H1 (cell line): ENCODE data around the gene GNRHR. TPM values are rescaled to one million over a fixed set of nuclear protein-coding genes. Genes with fewer than 3 reads are reported as not detected.
A peak's percentile ranks its signal among the peaks of the same experiment; 100 is the strongest.

ENCODE experiments used
- CTCF ChIA-PET: fragments of 300-600 bp; sonication (Branson Sonifier 250); formaldehyde crosslinking; loops from one replicate; lab custom pipeline; 2021; ENCODE audit not compliant: partially characterized antibody; lab: Charles Lee
- POLR2A ChIA-PET: fragments of 300-600 bp; sonication (Branson Sonifier 250); formaldehyde crosslinking; loops from one replicate; lab custom pipeline; 2021; ENCODE audit warnings: inconsistent platforms; ENCODE audit not compliant: partially characterized antibody; lab: Charles Lee
- DNase-seq, 2 experiments: peaks; one replicate each; pipeline versions ENCODE4 v3.0.0 to v3.0.0-alpha.2; 2010 to 2022; ENCODE audit warnings: low spot score in 2 of 2, low read depth in 1 of 2, mixed read lengths in 1 of 2
- FAIRE-seq: peaks from 2 replicates; lab custom pipeline; 2011; peaks lifted over from hg19 to GRCh38; lab: Jason Lieb, UNC
- H2AFZ ChIP-seq: 2 replicates; pipeline ENCODE4 v1.8.1; 2012; ENCODE audit warnings: low read length, inconsistent platforms
- H2AK5ac ChIP-seq: 2 replicates; pipeline ENCODE4 v1.6.1; 2013; ENCODE audit warnings: low read depth, low read length
- H2BK120ac ChIP-seq: replicated peaks from 2 replicates; pipeline ENCODE3; 2013; ENCODE audit warnings: low read depth, low read length, inconsistent platforms
- H2BK12ac ChIP-seq: 2 replicates; pipeline ENCODE4 v1.6.1; 2013; ENCODE audit warnings: low read depth, low read length
- H2BK15ac ChIP-seq: 2 replicates; pipeline ENCODE4 v1.6.1; 2013; ENCODE audit warnings: low read length
- H2BK20ac ChIP-seq: 2 replicates; pipeline ENCODE4 v1.6.1; 2013; ENCODE audit warnings: low read length
- H2BK5ac ChIP-seq: 2 replicates; pipeline ENCODE4 v1.6.1; 2013; ENCODE audit warnings: low read depth, low read length
- H3K14ac ChIP-seq: 2 replicates; pipeline ENCODE4 v1.6.1; 2013; ENCODE audit warnings: inconsistent platforms; ENCODE audit not compliant: insufficient read length
- H3K18ac ChIP-seq: 2 replicates; pipeline ENCODE4 v1.6.1; 2013; ENCODE audit warnings: low read length; ENCODE audit errors: extremely low read depth
- H3K23ac ChIP-seq: 2 replicates; pipeline ENCODE4 v1.6.1; 2013; ENCODE audit warnings: inconsistent platforms; ENCODE audit not compliant: insufficient read length
- H3K23me2 ChIP-seq: 2 replicates; pipeline ENCODE4 v1.6.1; 2013; ENCODE audit warnings: low read depth, low read length
- H3K27ac ChIP-seq: 2 replicates; pipeline ENCODE4 v1.6.1; 2011; ENCODE audit warnings: low read depth, low read length, inconsistent platforms
- H3K27me3 ChIP-seq, 4 experiments: replicated peaks in 1 of 4; 1 replicate in 1 of 4; 2 replicates in 3 of 4; pipeline versions ENCODE4 v1.6.1 to v1.8.1; 2011 to 2013; ENCODE audit warnings: low read length in 3 of 4, mild to moderate bottlenecking in 3 of 4, inconsistent platforms in 2 of 4, mixed read lengths in 2 of 4, moderate library complexity in 1 of 4; ENCODE audit not compliant: control insufficient read depth in 3 of 4, insufficient read depth in 3 of 4; ENCODE audit errors: extremely low read depth in 1 of 4
- H3K36me3 ChIP-seq, 4 experiments: 2 replicates each; pipeline versions ENCODE4 v1.6.1 to v1.8.1; 2011 to 2013; ENCODE audit warnings: mild to moderate bottlenecking in 4 of 4, low read length in 3 of 4, moderate library complexity in 2 of 4, control low read depth in 1 of 4, inconsistent platforms in 1 of 4; ENCODE audit not compliant: insufficient read depth in 4 of 4, control insufficient read depth in 2 of 4
- H3K4ac ChIP-seq: replicated peaks from 2 replicates; pipeline ENCODE3; 2013; ENCODE audit warnings: low read length, low read depth, mixed read lengths, inconsistent platforms; ENCODE audit not compliant: insufficient read length
- H3K4me1 ChIP-seq, 4 experiments: replicated peaks in 1 of 4; 1 replicate in 1 of 4; 2 replicates in 3 of 4; pipeline versions ENCODE4 v1.6.1 to v1.8.1; 2011 to 2013; ENCODE audit warnings: low read length in 3 of 4, inconsistent platforms in 2 of 4, mixed read lengths in 1 of 4; ENCODE audit not compliant: insufficient read depth in 4 of 4, control insufficient read depth in 3 of 4
- H3K4me2 ChIP-seq, 2 experiments: 2 replicates each; pipeline versions ENCODE4 v1.6.1 to v1.8.1; 2011 to 2013; ENCODE audit warnings: low read depth in 2 of 2, low read length in 2 of 2, control low read depth in 1 of 2, inconsistent platforms in 1 of 2, mild to moderate bottlenecking in 1 of 2; ENCODE audit not compliant: insufficient read depth in 1 of 2
- H3K4me3 ChIP-seq, 4 experiments: fragments of 200-600, 300-600 bp in 1 of 4; sonication (generic), shearing (Covaris generic), sonication (Bioruptor Twin) in 1 of 4; 2 replicates each; pipeline versions ENCODE4 v1.5.1 to v1.8.1; 2011 to 2016; ENCODE audit warnings: low read length in 4 of 4, low read depth in 3 of 4, control low read depth in 2 of 4, inconsistent platforms in 2 of 4, mild to moderate bottlenecking in 2 of 4, mixed read lengths in 1 of 4, moderate library complexity in 1 of 4; ENCODE audit not compliant: insufficient read depth in 2 of 4; ENCODE audit errors: extremely low read depth in 1 of 4
- H3K56ac ChIP-seq: replicated peaks from 2 replicates; pipeline ENCODE3; 2013; ENCODE audit warnings: low read depth, mild to moderate bottlenecking, mixed read lengths, low read length, inconsistent platforms; ENCODE audit not compliant: insufficient read length
- H3K79me1 ChIP-seq: 2 replicates; pipeline ENCODE4 v1.6.1; 2013; ENCODE audit warnings: low read depth, low read length, control low read depth
- H3K79me2 ChIP-seq, 2 experiments: 2 replicates each; pipeline versions ENCODE4 v1.6.1 to v1.8.1; 2012 to 2013; ENCODE audit warnings: low read length in 2 of 2, mild to moderate bottlenecking in 2 of 2, inconsistent platforms in 1 of 2; ENCODE audit not compliant: insufficient read depth in 2 of 2, control insufficient read depth in 1 of 2
- H3K9ac ChIP-seq, 4 experiments: replicated peaks in 1 of 4; 1 replicate in 1 of 4; 2 replicates in 3 of 4; pipeline versions ENCODE4 v1.6.1 to v1.8.1; 2011 to 2013; ENCODE audit warnings: low read depth in 3 of 4, low read length in 3 of 4, control low read depth in 2 of 4, mild to moderate bottlenecking in 2 of 4, moderate library complexity in 2 of 4, inconsistent platforms in 1 of 4; ENCODE audit errors: extremely low read depth in 1 of 4
- H3K9me3 ChIP-seq, 2 experiments: 2 replicates each; pipeline versions ENCODE4 v1.6.1 to v1.8.1; 2012 to 2013; ENCODE audit warnings: mild to moderate bottlenecking in 2 of 2, moderate library complexity in 2 of 2, control low read depth in 1 of 2, inconsistent platforms in 1 of 2, low read depth in 1 of 2, low read length in 1 of 2, mixed read lengths in 1 of 2; ENCODE audit not compliant: insufficient read depth in 2 of 2
- H4K20me1 ChIP-seq, 2 experiments: replicated peaks in 1 of 2; 2 replicates each; pipeline versions ENCODE3 to v1.8.1; 2011 to 2013; ENCODE audit warnings: inconsistent platforms in 2 of 2, low read length in 2 of 2, mild to moderate bottlenecking in 1 of 2; ENCODE audit not compliant: insufficient read depth in 2 of 2, control insufficient read depth in 1 of 2
- H4K5ac ChIP-seq: 2 replicates; pipeline ENCODE4 v1.6.1; 2013; ENCODE audit warnings: low read length, low read depth, mixed read lengths, inconsistent platforms; ENCODE audit not compliant: insufficient read length
- H4K8ac ChIP-seq: 2 replicates; pipeline ENCODE4 v1.8.0; 2013; ENCODE audit warnings: mild to moderate bottlenecking, moderate library complexity, low read length, inconsistent platforms; ENCODE audit not compliant: insufficient read depth; ENCODE audit errors: extremely low read depth
- H4K91ac ChIP-seq: replicated peaks from 2 replicates; pipeline ENCODE3; 2013; ENCODE audit warnings: low read length, mixed read lengths, inconsistent platforms; ENCODE audit not compliant: insufficient read length
- EP300 ChIP-seq, 2 experiments: IDR thresholded peaks; 1 replicate in 1 of 2; 2 replicates in 1 of 2; pipeline ENCODE4 v1.6.1; 2011 to 2012; ENCODE audit warnings: low read depth in 2 of 2, low read length in 2 of 2, mild to moderate bottlenecking in 2 of 2, borderline replicate concordance in 1 of 2, inconsistent platforms in 1 of 2, moderate library complexity in 1 of 2
- KDM4A ChIP-seq: IDR thresholded peaks from one replicate; pipeline ENCODE4 v1.7.1; 2012; ENCODE audit warnings: low read depth, mild to moderate bottlenecking, moderate library complexity, low read length, inconsistent platforms; ENCODE audit not compliant: severe bottlenecking
- MAFK ChIP-seq: IDR thresholded peaks from 2 replicates; pipeline ENCODE4 v1.6.1; 2012; ENCODE audit warnings: low read depth, mild to moderate bottlenecking, improper control_type of control experiment, low read length
- POLR2AphosphoS5 ChIP-seq: IDR thresholded peaks from 2 replicates; pipeline ENCODE4 v1.6.1; 2011; ENCODE audit warnings: low read depth, low read length
- RBBP5 ChIP-seq: IDR thresholded peaks from 2 replicates; pipeline ENCODE4 v1.7.1; 2012; ENCODE audit warnings: low read depth, mild to moderate bottlenecking, inconsistent platforms, low read length, moderate library complexity, borderline replicate concordance
- SAP30 ChIP-seq: fragments of 300-600 bp; sonication (generic); IDR thresholded peaks from 2 replicates; pipeline ENCODE4 v1.7.1; 2012; ENCODE audit warnings: low read length, moderate library complexity, mild to moderate bottlenecking, inconsistent platforms; ENCODE audit not compliant: insufficient read depth, insufficient replicate concordance
- SIRT6 ChIP-seq: IDR thresholded peaks from one replicate; pipeline ENCODE4 v1.7.1; 2012; ENCODE audit warnings: low read length, inconsistent platforms
- SIX5 ChIP-seq: IDR thresholded peaks from 2 replicates; pipeline ENCODE4 v1.6.1; 2011; ENCODE audit warnings: mild to moderate bottlenecking, low read depth, low read length
- TAF7 ChIP-seq: optimal IDR thresholded peaks from 2 replicates; pipeline ENCODE3; 2011; ENCODE audit warnings: low read depth, mild to moderate bottlenecking, inconsistent platforms, low read length, moderate library complexity, borderline replicate concordance
- TCF12 ChIP-seq: IDR thresholded peaks from 2 replicates; pipeline ENCODE4 v1.6.1; 2011; ENCODE audit warnings: low read depth, mild to moderate bottlenecking, low read length
- YY1 ChIP-seq: IDR thresholded peaks from 2 replicates; pipeline ENCODE4 v1.6.1; 2011; ENCODE audit warnings: low read depth, mild to moderate bottlenecking, low read length
- WGBS, 2 experiments: shearing (Covaris generic) in 1 of 2; methylation state at CpG; one replicate each; pipeline versions ENCODE4 v1.1.6 to v1.1.7; 2013 to 2015; ENCODE audit warnings: low lambda C conversion rate in 2 of 2, mixed read lengths in 2 of 2, inconsistent platforms in 1 of 2, low coverage in 1 of 2, missing lambda C conversion rate in 1 of 2; ENCODE audit not compliant: insufficient replicate concordance in 2 of 2, insufficient coverage in 1 of 2, insufficient read length in 1 of 2; ENCODE audit errors: extremely low coverage in 1 of 2, missing lambda C conversion rate in 1 of 2; 5-methylcytosine and 5-hydroxymethylcytosine counted together
- polyA plus RNA-seq, 7 experiments: library from polyadenylated mRNA; depleted of rRNA in 3 of 7; stranded (reverse) in 5 of 7; unstranded in 2 of 7; fragments of >200 nt in 5 of 7; fragments of 200-250 nt in 2 of 7; gene quantifications; 1 replicate in 5 of 7; 2 replicates in 1 of 7; 4 replicates in 1 of 7; pipeline versions ENCODE4 v1.2.1 to v1.2.3, GENCODE V29; 2011 to 2013; ENCODE audit warnings: missing spikeins in 2 of 7, mixed read lengths in 2 of 7
- total RNA-seq: library from RNA; stranded (reverse); fragmentation: NEBNext Ultra II Directional; extraction: Animal tissue kit (Norgen Biotek cat#: 25700); gene quantifications from 2 replicates; pipeline ENCODE4 v1.2.1, GENCODE V29; 2021

Gene GNRHR
- total and polyA plus RNA-seq, 2 of the 8 experiments (the other 6 are each of a cell fraction or from before 2014, with no cell fraction given), result not detected

GRCh38 chr4:67723341-67723740 lies 30.8 kb downstream of the GNRHR start:
- WGBS, 2 experiments, result 94% methylated on average over 5 of the region's 5 CpGs; no CpG with 5 or more reads in 1 of the 2 experiments
- CTCF ChIA-PET, result interaction anchor here (0.6 to 5.5 kb wide), 21 partner anchors 9 to 450 kb away, joined by 3 to 49 read pairs (median 3); partner anchors contain the start of gene GNRHR

More at GRCh38 chr4:67723341-67723740, 30.8 kb downstream of the GNRHR start:
- no peaks in the 10 kb centered on the region for H4K20me1 ChIP-seq
- POLR2A ChIA-PET, result interaction anchor here (1.2 kb wide), 1 partner anchor 23 kb away, joined by 4 read pairs; the partner anchor contains the start of gene UBA6
- FAIRE-seq, result no peak
- no peaks in the 10 kb centered on the region for H3K27me3 ChIP-seq
- H3K56ac ChIP-seq, result no peak overlapping the region
- no peaks in the 10 kb centered on the region for H3K79me1 ChIP-seq
- H2BK5ac ChIP-seq, result no peak overlapping the region
- no peak overlapping the region for H4K8ac ChIP-seq
- H4K91ac ChIP-seq, result no peak overlapping the region
- H4K5ac ChIP-seq, result no peak overlapping the region
- no peak overlapping the region for H3K14ac ChIP-seq
- no peak overlapping the region for H3K4me2 ChIP-seq
- H2BK20ac ChIP-seq, result no peak overlapping the region
- H2BK120ac ChIP-seq, result no peak overlapping the region
- H3K23ac ChIP-seq, result no peak overlapping the region
- no peaks in the 10 kb centered on the region for H3K23me2 ChIP-seq
- 0 out of 2 replicates have a peak overlapping the region, but pooled peaks have one; percentile 39 for H3K18ac ChIP-seq
- DNase-seq, result no peak
- 0 out of 2 replicates have a peak overlapping the region, but pooled peaks have one; percentile 34 for H2AK5ac ChIP-seq
- H3K4me1 ChIP-seq, result peaks cover 0 to 10% (median 3%) of the 10 kb centered on the region in 4 experiments; a peak in 3 of 7 replicates
- H2BK12ac ChIP-seq, result no peak overlapping the region; the same call in 1 of the 2 replicates
- no peak overlapping the region for H2BK15ac ChIP-seq
- H3K9ac ChIP-seq, result no peak overlapping the region
- H3K79me2 ChIP-seq, result no peaks in the 10 kb centered on the region
- H3K36me3 ChIP-seq, result no peaks in the 10 kb centered on the region; a peak in 1 of 8 replicates
- H3K4ac ChIP-seq, result no peak overlapping the region
- H2AFZ ChIP-seq, result no peak overlapping the region
- TF ChIP-seq RBBP5 (no peak), MAFK (no peak), POLR2AphosphoS5 (no peak), EP300 (IDR thresholded peaks at IDR 0.05; ENCODE audit: borderline replicate concordance in 1 of 2, low read depth in 2 of 2, low read length in 2 of 2) (no peak), TAF7 (no peak), TCF12 (no peak), SIRT6 (no peak), YY1 (no peak), SAP30 (no peak), SIX5 (no peak), KDM4A (no peak)
- no peak overlapping the region for H3K4me3 ChIP-seq
- no peaks in the 10 kb centered on the region for H3K9me3 ChIP-seq
- no peak overlapping the region for H3K27ac ChIP-seq
